Lower leg skin (tissue), 3 donors: ENCODE measurements around the gene TUBA1A.

Source experiments
- POLR2A ChIP-seq, 2 donors: fragments of 450-650 bp; IDR thresholded peaks; one replicate each; pipeline ENCODE4 v1.6.1; 2016 to 2017; ENCODE audit warnings: antibody characterized with exemption in 2 of 2, mild to moderate bottlenecking in 1 of 2, moderate library complexity in 1 of 2
- TF ChIP-seq, protein P1 (sequence below), 3 donors: fragments of 450-650 bp; IDR thresholded peaks; one replicate each; pipeline ENCODE4 v1.5.1; 2016; ENCODE audit warnings: antibody characterized with exemption in 3 of 3, mild to moderate bottlenecking in 3 of 3, moderate library complexity in 2 of 3

DNA sequence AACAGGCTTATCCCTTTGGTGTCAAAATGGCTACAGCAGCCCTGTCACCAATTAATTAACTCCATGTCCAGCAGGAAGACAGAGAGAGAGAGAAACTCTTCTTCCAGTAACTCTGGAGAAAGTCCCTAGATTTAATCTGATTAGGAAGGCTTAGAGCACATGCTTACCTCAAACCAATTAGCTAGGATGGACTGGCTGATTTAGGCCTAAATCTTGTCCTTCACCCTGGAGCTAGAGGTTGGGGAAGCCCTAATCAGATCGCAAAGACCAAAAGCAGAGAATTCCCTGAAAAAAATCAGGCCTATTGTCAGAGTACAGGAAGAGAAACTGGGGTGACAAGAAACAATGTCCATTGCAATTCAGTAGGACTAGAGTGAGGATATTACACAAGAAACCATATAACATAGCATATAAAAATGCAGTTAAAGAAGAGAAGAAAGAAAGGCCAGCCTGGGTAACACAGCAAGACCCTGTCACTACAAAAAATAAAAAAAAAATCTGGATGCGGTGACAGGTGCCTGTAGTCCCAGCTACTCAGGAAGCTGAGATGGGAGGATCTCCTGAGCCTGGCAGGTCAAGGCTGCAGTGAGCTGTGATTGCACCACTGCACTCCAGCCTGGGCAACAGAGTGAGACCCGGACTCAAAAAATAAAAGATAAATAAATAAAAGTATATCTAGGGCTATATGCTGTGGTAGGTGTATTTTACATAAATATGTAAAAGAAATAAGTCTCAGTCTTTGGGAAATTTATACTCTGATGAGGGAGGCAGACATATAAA is 34.9 kb upstream of the TUBA1A start:
- TF ChIP-seq, protein P1, sequence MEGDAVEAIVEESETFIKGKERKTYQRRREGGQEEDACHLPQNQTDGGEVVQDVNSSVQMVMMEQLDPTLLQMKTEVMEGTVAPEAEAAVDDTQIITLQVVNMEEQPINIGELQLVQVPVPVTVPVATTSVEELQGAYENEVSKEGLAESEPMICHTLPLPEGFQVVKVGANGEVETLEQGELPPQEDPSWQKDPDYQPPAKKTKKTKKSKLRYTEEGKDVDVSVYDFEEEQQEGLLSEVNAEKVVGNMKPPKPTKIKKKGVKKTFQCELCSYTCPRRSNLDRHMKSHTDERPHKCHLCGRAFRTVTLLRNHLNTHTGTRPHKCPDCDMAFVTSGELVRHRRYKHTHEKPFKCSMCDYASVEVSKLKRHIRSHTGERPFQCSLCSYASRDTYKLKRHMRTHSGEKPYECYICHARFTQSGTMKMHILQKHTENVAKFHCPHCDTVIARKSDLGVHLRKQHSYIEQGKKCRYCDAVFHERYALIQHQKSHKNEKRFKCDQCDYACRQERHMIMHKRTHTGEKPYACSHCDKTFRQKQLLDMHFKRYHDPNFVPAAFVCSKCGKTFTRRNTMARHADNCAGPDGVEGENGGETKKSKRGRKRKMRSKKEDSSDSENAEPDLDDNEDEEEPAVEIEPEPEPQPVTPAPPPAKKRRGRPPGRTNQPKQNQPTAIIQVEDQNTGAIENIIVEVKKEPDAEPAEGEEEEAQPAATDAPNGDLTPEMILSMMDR (IDR thresholded peaks at IDR 0.05), result no peak
- TF ChIP-seq POLR2A (IDR thresholded peaks at IDR 0.05), result no peak
